DND-41 (cell line): ENCODE data around the gene SGPL1.
"Not testable (repeated sequence)": the region's sequence is repeated elsewhere in the genome, so short reads cannot be mapped to it uniquely, and the experiment has no call there.

Source experiments
- ATAC-seq: fragments of 200-7000 bp; cut with Tn5 transposase; 3 replicates; pipeline ENCODE4 v1.9.1; 2021; ENCODE audit warnings: low read depth; ENCODE audit not compliant: insufficient read depth
- DNase-seq: peaks from one replicate; pipeline ENCODE4 v3.0.0-alpha.2; 2020
- H2AFZ ChIP-seq: 2 replicates; pipeline ENCODE4 v1.6.0; 2012; ENCODE audit warnings: low read depth, low read length
- H3K27ac ChIP-seq: 2 replicates; pipeline ENCODE4 v1.5.1; 2012; ENCODE audit warnings: low read length, inconsistent platforms
- H3K27me3 ChIP-seq: fragments of 200-600 bp; sonication (generic); 2 replicates; pipeline ENCODE4 v1.6.0; 2012; ENCODE audit warnings: low read length, mild to moderate bottlenecking, inconsistent platforms; ENCODE audit not compliant: insufficient read depth, poor library complexity
- H3K36me3 ChIP-seq: 2 replicates; pipeline ENCODE4 v1.5.1; 2012; ENCODE audit warnings: low read length, inconsistent platforms; ENCODE audit not compliant: insufficient read depth
- H3K4me1 ChIP-seq: 2 replicates; pipeline ENCODE4 v1.5.1; 2012; ENCODE audit warnings: mild to moderate bottlenecking, low read length; ENCODE audit not compliant: insufficient read depth
- H3K4me2 ChIP-seq: 2 replicates; pipeline ENCODE4 v1.6.0; 2012; ENCODE audit warnings: mild to moderate bottlenecking, moderate library complexity, low read length, inconsistent platforms; ENCODE audit not compliant: insufficient read depth
- H3K4me3 ChIP-seq, 2 experiments: fragments of 200-600 bp in 1 of 2; shearing (Covaris generic) in 1 of 2; 2 replicates each; pipeline ENCODE4 v1.5.1; 2012 to 2016; ENCODE audit warnings: inconsistent platforms in 2 of 2, low read length in 2 of 2, mild to moderate bottlenecking in 2 of 2, low read depth in 1 of 2, moderate library complexity in 1 of 2
- H3K79me2 ChIP-seq: 2 replicates; pipeline ENCODE4 v1.6.0; 2012; ENCODE audit warnings: low read length, inconsistent platforms; ENCODE audit not compliant: insufficient read depth
- H3K9ac ChIP-seq: 2 replicates; pipeline ENCODE4 v1.6.0; 2012; ENCODE audit warnings: low read depth, mild to moderate bottlenecking, inconsistent platforms, low read length, moderate library complexity
- H3K9me3 ChIP-seq: 2 replicates; pipeline ENCODE4 v1.5.1; 2012; ENCODE audit warnings: low read length, moderate library complexity, mild to moderate bottlenecking, inconsistent platforms; ENCODE audit not compliant: insufficient read depth, severe bottlenecking
- H4K20me1 ChIP-seq: 2 replicates; pipeline ENCODE4 v1.6.0; 2012; ENCODE audit warnings: low read length; ENCODE audit not compliant: insufficient read depth
- EZH2 ChIP-seq: IDR thresholded peaks from 3 replicates; pipeline ENCODE4 v1.6.1; 2012; ENCODE audit warnings: borderline replicate concordance, low read depth, mild to moderate bottlenecking, moderate library complexity, low read length, inconsistent platforms; ENCODE audit not compliant: severe bottlenecking
- TF ChIP-seq, protein P1 (sequence below): IDR thresholded peaks from 2 replicates; pipeline ENCODE4 v1.5.1; 2012; ENCODE audit warnings: borderline replicate concordance, low read length, moderate library complexity, mild to moderate bottlenecking; ENCODE audit not compliant: poor library complexity, severe bottlenecking; ENCODE audit errors: extremely low read depth

The SGPL1 gene

GRCh38 chr10:70770001-70770400 lies 45.7 kb upstream of the SGPL1 start:
- ATAC-seq (no peak), DNase-seq (no peak)
- Histone ChIP-seq H3K27me3 (no peaks in the 10 kb centered on the region), H3K4me3 (no peak overlapping the region), H3K79me2 (no peaks in the 10 kb centered on the region), H4K20me1 (no peaks in the 10 kb centered on the region), H3K4me2 (no peak overlapping the region), H2AFZ (no peak overlapping the region), H3K9ac (no peak overlapping the region), H3K27ac (no peak overlapping the region), H3K36me3 (no peaks in the 10 kb centered on the region), H3K9me3 (peaks cover 20% of the 10 kb centered on the region), H3K4me1 (no peaks in the 10 kb centered on the region)
- TF ChIP-seq, protein P1, sequence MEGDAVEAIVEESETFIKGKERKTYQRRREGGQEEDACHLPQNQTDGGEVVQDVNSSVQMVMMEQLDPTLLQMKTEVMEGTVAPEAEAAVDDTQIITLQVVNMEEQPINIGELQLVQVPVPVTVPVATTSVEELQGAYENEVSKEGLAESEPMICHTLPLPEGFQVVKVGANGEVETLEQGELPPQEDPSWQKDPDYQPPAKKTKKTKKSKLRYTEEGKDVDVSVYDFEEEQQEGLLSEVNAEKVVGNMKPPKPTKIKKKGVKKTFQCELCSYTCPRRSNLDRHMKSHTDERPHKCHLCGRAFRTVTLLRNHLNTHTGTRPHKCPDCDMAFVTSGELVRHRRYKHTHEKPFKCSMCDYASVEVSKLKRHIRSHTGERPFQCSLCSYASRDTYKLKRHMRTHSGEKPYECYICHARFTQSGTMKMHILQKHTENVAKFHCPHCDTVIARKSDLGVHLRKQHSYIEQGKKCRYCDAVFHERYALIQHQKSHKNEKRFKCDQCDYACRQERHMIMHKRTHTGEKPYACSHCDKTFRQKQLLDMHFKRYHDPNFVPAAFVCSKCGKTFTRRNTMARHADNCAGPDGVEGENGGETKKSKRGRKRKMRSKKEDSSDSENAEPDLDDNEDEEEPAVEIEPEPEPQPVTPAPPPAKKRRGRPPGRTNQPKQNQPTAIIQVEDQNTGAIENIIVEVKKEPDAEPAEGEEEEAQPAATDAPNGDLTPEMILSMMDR, result no peak
- no peak for TF ChIP-seq EZH2

- DNase-seq, H3K79me2 ChIP-seq, H3K9ac ChIP-seq, H3K27me3 ChIP-seq, H3K4me1 ChIP-seq, H3K36me3 ChIP-seq, H3K4me2 ChIP-seq, H4K20me1 ChIP-seq, ATAC-seq, H2AFZ ChIP-seq, H3K4me3 ChIP-seq, H3K27ac ChIP-seq: not testable (repeated sequence)
- H3K9me3 ChIP-seq, result peaks cover 15% of the 10 kb centered on the region
Measured at GRCh38 chr10:70770516-70770915, 45.2 kb upstream of the SGPL1 start.

GRCh38 chr10:70771311-70772194 lies 44.2 kb upstream of the SGPL1 start:
- no peak overlapping the region for H2AFZ ChIP-seq
- no peak overlapping the region for H3K4me3 ChIP-seq
- H3K27me3 ChIP-seq, result no peaks in the 10 kb centered on the region
- no peak overlapping the region for H3K27ac ChIP-seq
- DNase-seq, result no peak
- H3K4me1 ChIP-seq, result no peaks in the 10 kb centered on the region
- H3K4me2 ChIP-seq, result no peak overlapping the region
- peaks cover 4% of the 10 kb centered on the region for H3K9me3 ChIP-seq
- no peaks in the 10 kb centered on the region for H4K20me1 ChIP-seq
- no peak for TF ChIP-seq EZH2
- TF ChIP-seq, protein P1, result no peak
- H3K79me2 ChIP-seq, result no peaks in the 10 kb centered on the region
- ATAC-seq, result no peak
- H3K9ac ChIP-seq, result no peak overlapping the region
- no peaks in the 10 kb centered on the region for H3K36me3 ChIP-seq

- H3K27ac ChIP-seq, result no peak overlapping the region
- no peaks in the 10 kb centered on the region for H3K4me1 ChIP-seq
- ATAC-seq, result no peak
- H3K9ac ChIP-seq, result no peak overlapping the region
- no peaks in the 10 kb centered on the region for H3K27me3 ChIP-seq
- no peaks in the 10 kb centered on the region for H3K9me3 ChIP-seq
- no peaks in the 10 kb centered on the region for H3K36me3 ChIP-seq
- H3K4me2 ChIP-seq, result no peak overlapping the region
- DNase-seq, result no peak
- H3K4me3 ChIP-seq, result no peak overlapping the region
- no peak for TF ChIP-seq EZH2
- TF ChIP-seq, protein P1, result no peak
- H4K20me1 ChIP-seq, result no peaks in the 10 kb centered on the region; the same call in 1 of the 2 replicates
- H3K79me2 ChIP-seq, result no peaks in the 10 kb centered on the region
- no peak overlapping the region for H2AFZ ChIP-seq
Measured at GRCh38 chr10:70772627-70773026, 43.1 kb upstream of the SGPL1 start.
